H1 (cell line): ENCODE data around the gene ABCG1. TPM values are rescaled to one million over a fixed set of nuclear protein-coding genes. Genes with fewer than 3 reads are reported as not detected.

Source experiments
- CTCF ChIA-PET: fragments of 300-600 bp; sonication (Branson Sonifier 250); formaldehyde crosslinking; loops from one replicate; lab custom pipeline; 2021; ENCODE audit not compliant: partially characterized antibody; lab: Charles Lee
- POLR2A ChIA-PET: fragments of 300-600 bp; sonication (Branson Sonifier 250); formaldehyde crosslinking; loops from one replicate; lab custom pipeline; 2021; ENCODE audit warnings: inconsistent platforms; ENCODE audit not compliant: partially characterized antibody; lab: Charles Lee
- DNase-seq, 2 experiments: peaks; one replicate each; pipeline versions ENCODE4 v3.0.0 to v3.0.0-alpha.2; 2010 to 2022; ENCODE audit warnings: low spot score in 2 of 2, low read depth in 1 of 2, mixed read lengths in 1 of 2
- FAIRE-seq: peaks from 2 replicates; lab custom pipeline; 2011; peaks lifted over from hg19 to GRCh38; lab: Jason Lieb, UNC
- H2AFZ ChIP-seq: 2 replicates; pipeline ENCODE4 v1.8.1; 2012; ENCODE audit warnings: low read length, inconsistent platforms
- H2AK5ac ChIP-seq: 2 replicates; pipeline ENCODE4 v1.6.1; 2013; ENCODE audit warnings: low read depth, low read length
- H2BK120ac ChIP-seq: replicated peaks from 2 replicates; pipeline ENCODE3; 2013; ENCODE audit warnings: low read depth, low read length, inconsistent platforms
- H2BK12ac ChIP-seq: 2 replicates; pipeline ENCODE4 v1.6.1; 2013; ENCODE audit warnings: low read depth, low read length
- H2BK15ac ChIP-seq: 2 replicates; pipeline ENCODE4 v1.6.1; 2013; ENCODE audit warnings: low read length
- H2BK20ac ChIP-seq: 2 replicates; pipeline ENCODE4 v1.6.1; 2013; ENCODE audit warnings: low read length
- H2BK5ac ChIP-seq: 2 replicates; pipeline ENCODE4 v1.6.1; 2013; ENCODE audit warnings: low read depth, low read length
- H3K14ac ChIP-seq: 2 replicates; pipeline ENCODE4 v1.6.1; 2013; ENCODE audit warnings: inconsistent platforms; ENCODE audit not compliant: insufficient read length
- H3K18ac ChIP-seq: 2 replicates; pipeline ENCODE4 v1.6.1; 2013; ENCODE audit warnings: low read length; ENCODE audit errors: extremely low read depth
- H3K23ac ChIP-seq: 2 replicates; pipeline ENCODE4 v1.6.1; 2013; ENCODE audit warnings: inconsistent platforms; ENCODE audit not compliant: insufficient read length
- H3K23me2 ChIP-seq: 2 replicates; pipeline ENCODE4 v1.6.1; 2013; ENCODE audit warnings: low read depth, low read length
- H3K27ac ChIP-seq: 2 replicates; pipeline ENCODE4 v1.6.1; 2011; ENCODE audit warnings: low read depth, low read length, inconsistent platforms
- H3K27me3 ChIP-seq, 4 experiments: replicated peaks in 1 of 4; 1 replicate in 1 of 4; 2 replicates in 3 of 4; pipeline versions ENCODE4 v1.6.1 to v1.8.1; 2011 to 2013; ENCODE audit warnings: low read length in 3 of 4, mild to moderate bottlenecking in 3 of 4, inconsistent platforms in 2 of 4, mixed read lengths in 2 of 4, moderate library complexity in 1 of 4; ENCODE audit not compliant: control insufficient read depth in 3 of 4, insufficient read depth in 3 of 4; ENCODE audit errors: extremely low read depth in 1 of 4
- H3K36me3 ChIP-seq, 4 experiments: 2 replicates each; pipeline versions ENCODE4 v1.6.1 to v1.8.1; 2011 to 2013; ENCODE audit warnings: mild to moderate bottlenecking in 4 of 4, low read length in 3 of 4, moderate library complexity in 2 of 4, control low read depth in 1 of 4, inconsistent platforms in 1 of 4; ENCODE audit not compliant: insufficient read depth in 4 of 4, control insufficient read depth in 2 of 4
- H3K4ac ChIP-seq: replicated peaks from 2 replicates; pipeline ENCODE3; 2013; ENCODE audit warnings: low read length, low read depth, mixed read lengths, inconsistent platforms; ENCODE audit not compliant: insufficient read length
- H3K4me1 ChIP-seq, 4 experiments: replicated peaks in 1 of 4; 1 replicate in 1 of 4; 2 replicates in 3 of 4; pipeline versions ENCODE4 v1.6.1 to v1.8.1; 2011 to 2013; ENCODE audit warnings: low read length in 3 of 4, inconsistent platforms in 2 of 4, mixed read lengths in 1 of 4; ENCODE audit not compliant: insufficient read depth in 4 of 4, control insufficient read depth in 3 of 4
- H3K4me2 ChIP-seq, 2 experiments: 2 replicates each; pipeline versions ENCODE4 v1.6.1 to v1.8.1; 2011 to 2013; ENCODE audit warnings: low read depth in 2 of 2, low read length in 2 of 2, control low read depth in 1 of 2, inconsistent platforms in 1 of 2, mild to moderate bottlenecking in 1 of 2; ENCODE audit not compliant: insufficient read depth in 1 of 2
- H3K4me3 ChIP-seq, 4 experiments: fragments of 200-600, 300-600 bp in 1 of 4; sonication (generic), shearing (Covaris generic), sonication (Bioruptor Twin) in 1 of 4; 2 replicates each; pipeline versions ENCODE4 v1.5.1 to v1.8.1; 2011 to 2016; ENCODE audit warnings: low read length in 4 of 4, low read depth in 3 of 4, control low read depth in 2 of 4, inconsistent platforms in 2 of 4, mild to moderate bottlenecking in 2 of 4, mixed read lengths in 1 of 4, moderate library complexity in 1 of 4; ENCODE audit not compliant: insufficient read depth in 2 of 4; ENCODE audit errors: extremely low read depth in 1 of 4
- H3K56ac ChIP-seq: replicated peaks from 2 replicates; pipeline ENCODE3; 2013; ENCODE audit warnings: low read depth, mild to moderate bottlenecking, mixed read lengths, low read length, inconsistent platforms; ENCODE audit not compliant: insufficient read length
- H3K79me1 ChIP-seq: 2 replicates; pipeline ENCODE4 v1.6.1; 2013; ENCODE audit warnings: low read depth, low read length, control low read depth
- H3K79me2 ChIP-seq, 2 experiments: 2 replicates each; pipeline versions ENCODE4 v1.6.1 to v1.8.1; 2012 to 2013; ENCODE audit warnings: low read length in 2 of 2, mild to moderate bottlenecking in 2 of 2, inconsistent platforms in 1 of 2; ENCODE audit not compliant: insufficient read depth in 2 of 2, control insufficient read depth in 1 of 2
- H3K9ac ChIP-seq, 4 experiments: replicated peaks in 1 of 4; 1 replicate in 1 of 4; 2 replicates in 3 of 4; pipeline versions ENCODE4 v1.6.1 to v1.8.1; 2011 to 2013; ENCODE audit warnings: low read depth in 3 of 4, low read length in 3 of 4, control low read depth in 2 of 4, mild to moderate bottlenecking in 2 of 4, moderate library complexity in 2 of 4, inconsistent platforms in 1 of 4; ENCODE audit errors: extremely low read depth in 1 of 4
- H3K9me3 ChIP-seq, 2 experiments: 2 replicates each; pipeline versions ENCODE4 v1.6.1 to v1.8.1; 2012 to 2013; ENCODE audit warnings: mild to moderate bottlenecking in 2 of 2, moderate library complexity in 2 of 2, control low read depth in 1 of 2, inconsistent platforms in 1 of 2, low read depth in 1 of 2, low read length in 1 of 2, mixed read lengths in 1 of 2; ENCODE audit not compliant: insufficient read depth in 2 of 2
- H4K20me1 ChIP-seq, 2 experiments: replicated peaks in 1 of 2; 2 replicates each; pipeline versions ENCODE3 to v1.8.1; 2011 to 2013; ENCODE audit warnings: inconsistent platforms in 2 of 2, low read length in 2 of 2, mild to moderate bottlenecking in 1 of 2; ENCODE audit not compliant: insufficient read depth in 2 of 2, control insufficient read depth in 1 of 2
- H4K5ac ChIP-seq: 2 replicates; pipeline ENCODE4 v1.6.1; 2013; ENCODE audit warnings: low read length, low read depth, mixed read lengths, inconsistent platforms; ENCODE audit not compliant: insufficient read length
- H4K8ac ChIP-seq: 2 replicates; pipeline ENCODE4 v1.8.0; 2013; ENCODE audit warnings: mild to moderate bottlenecking, moderate library complexity, low read length, inconsistent platforms; ENCODE audit not compliant: insufficient read depth; ENCODE audit errors: extremely low read depth
- H4K91ac ChIP-seq: replicated peaks from 2 replicates; pipeline ENCODE3; 2013; ENCODE audit warnings: low read length, mixed read lengths, inconsistent platforms; ENCODE audit not compliant: insufficient read length
- BRCA1 ChIP-seq: IDR thresholded peaks from 2 replicates; pipeline ENCODE4 v1.6.1; 2012; ENCODE audit warnings: low read depth, low read length, improper control_type of control experiment
- CBX8 ChIP-seq: fragments of 300-800, 300-1000 bp; sonication (generic); IDR thresholded peaks from 2 replicates; pipeline ENCODE4 v1.7.1; 2016; ENCODE audit warnings: low read depth, low read length, borderline replicate concordance
- CEBPB ChIP-seq: IDR thresholded peaks from 2 replicates; pipeline ENCODE4 v1.6.1; 2012; ENCODE audit warnings: low read depth, low read length
- CHD1 ChIP-seq: IDR thresholded peaks from 2 replicates; pipeline ENCODE4 v1.6.1; 2012; ENCODE audit warnings: low read depth, low read length, improper control_type of control experiment
- EZH2 ChIP-seq: fragments of 200-600 bp; sonication (generic); IDR thresholded peaks from 2 replicates; pipeline ENCODE4 v1.7.1; 2012; ENCODE audit warnings: low read depth, mild to moderate bottlenecking, moderate library complexity, low read length, inconsistent platforms; ENCODE audit not compliant: severe bottlenecking
- JUN ChIP-seq: IDR thresholded peaks from 2 replicates; pipeline ENCODE4 v1.6.1; 2011; ENCODE audit warnings: low read depth, mild to moderate bottlenecking, improper control_type of control experiment, low read length
- KDM5A ChIP-seq: fragments of 200-600 bp; IDR thresholded peaks from 2 replicates; pipeline ENCODE4 v1.7.1; 2012; ENCODE audit warnings: mild to moderate bottlenecking, low read length, inconsistent platforms, mixed read lengths
- PHF8 ChIP-seq: fragments of 200-600 bp; sonication (generic); conservative IDR thresholded peaks from 2 replicates; pipeline ENCODE4 v1.7.1; 2012; ENCODE audit warnings: low read depth, mild to moderate bottlenecking, inconsistent platforms, low read length, moderate library complexity
- POU5F1 ChIP-seq: IDR thresholded peaks from 2 replicates; pipeline ENCODE4 v1.6.1; 2011; ENCODE audit warnings: low read depth, mild to moderate bottlenecking, low read length, moderate library complexity
- RAD21 ChIP-seq, 2 experiments: IDR thresholded peaks in 1 of 2; conservative IDR thresholded peaks in 1 of 2; 2 replicates each; pipeline ENCODE4 v1.6.1; 2011; ENCODE audit warnings: low read depth in 2 of 2, low read length in 2 of 2, improper control_type of control experiment in 1 of 2, inconsistent platforms in 1 of 2, mild to moderate bottlenecking in 1 of 2, moderate library complexity in 1 of 2
- RNF2 ChIP-seq: fragments of 200-900, 300-1000 bp; sonication (generic); IDR thresholded peaks from 2 replicates; pipeline ENCODE4 v1.7.1; 2016; ENCODE audit warnings: borderline replicate concordance, low read depth, mild to moderate bottlenecking, antibody characterized with exemption, low read length; ENCODE audit not compliant: poor library complexity, severe bottlenecking; ENCODE audit errors: missing control alignments
- WGBS, 2 experiments: shearing (Covaris generic) in 1 of 2; methylation state at CpG; one replicate each; pipeline versions ENCODE4 v1.1.6 to v1.1.7; 2013 to 2015; ENCODE audit warnings: low lambda C conversion rate in 2 of 2, mixed read lengths in 2 of 2, inconsistent platforms in 1 of 2, low coverage in 1 of 2, missing lambda C conversion rate in 1 of 2; ENCODE audit not compliant: insufficient replicate concordance in 2 of 2, insufficient coverage in 1 of 2, insufficient read length in 1 of 2; ENCODE audit errors: extremely low coverage in 1 of 2, missing lambda C conversion rate in 1 of 2; 5-methylcytosine and 5-hydroxymethylcytosine counted together
- polyA plus RNA-seq, 7 experiments: library from polyadenylated mRNA; depleted of rRNA in 3 of 7; stranded (reverse) in 5 of 7; unstranded in 2 of 7; fragments of >200 nt in 5 of 7; fragments of 200-250 nt in 2 of 7; gene quantifications; 1 replicate in 5 of 7; 2 replicates in 1 of 7; 4 replicates in 1 of 7; pipeline versions ENCODE4 v1.2.1 to v1.2.3, GENCODE V29; 2011 to 2013; ENCODE audit warnings: missing spikeins in 2 of 7, mixed read lengths in 2 of 7
- total RNA-seq: library from RNA; stranded (reverse); fragmentation: NEBNext Ultra II Directional; extraction: Animal tissue kit (Norgen Biotek cat#: 25700); gene quantifications from 2 replicates; pipeline ENCODE4 v1.2.1, GENCODE V29; 2021
- TF ChIP-seq, protein P1 (sequence below): IDR thresholded peaks from 2 replicates; pipeline ENCODE4 v1.6.1; 2011; ENCODE audit warnings: low read depth, mild to moderate bottlenecking, low read length; ENCODE audit not compliant: insufficient read depth

The ABCG1 gene
- total and polyA plus RNA-seq, 2 of the 8 experiments (the other 6 are each of a cell fraction or from before 2014, with no cell fraction given): 2.1 to 4.0 TPM

DNA sequence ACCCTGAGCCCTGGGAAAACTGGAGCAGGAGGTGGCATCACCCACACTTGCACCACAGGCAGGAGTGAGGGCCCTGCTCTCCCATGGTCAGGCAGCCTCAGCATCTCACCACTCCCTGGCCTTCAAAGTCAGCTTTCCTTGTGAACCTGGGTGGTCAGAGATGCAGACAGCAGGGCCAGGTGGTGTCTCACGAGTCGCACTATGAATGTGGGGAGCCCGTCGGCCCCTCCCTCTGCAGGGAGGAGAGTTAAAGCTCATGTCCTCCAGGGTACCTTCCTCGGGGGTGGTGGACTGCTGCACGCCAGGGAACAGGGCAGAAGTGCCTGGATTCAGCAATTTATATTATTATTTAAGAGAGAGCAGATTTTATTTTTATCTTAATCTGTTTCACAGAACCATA lies 24.1 kb downstream of the ABCG1 start:
- H2BK120ac ChIP-seq: no peak overlapping the region
- no peak overlapping the region for H4K91ac ChIP-seq
- ChIA-PET CTCF (interaction anchor here (0.7 to 7.7 kb wide), 4 partner anchors 10 to 17 kb away, joined by 3 to 65 read pairs (median 13); no protein-coding TSS in a partner anchor), POLR2A (interaction anchor here (2.1 kb wide), 1 partner anchor 8 kb away, joined by 4 read pairs; no protein-coding TSS in a partner anchor)
- no peak overlapping the region for H2BK20ac ChIP-seq
- no peaks in the 10 kb centered on the region for H3K79me2 ChIP-seq
- no peak overlapping the region for H3K56ac ChIP-seq
- H3K9me3 ChIP-seq: no peaks in the 10 kb centered on the region
- DNase-seq (no peak), FAIRE-seq (no peak)
- no peak overlapping the region for H3K4ac ChIP-seq
- no peak overlapping the region for H2BK12ac ChIP-seq
- no peak overlapping the region for H3K9ac ChIP-seq
- no peak overlapping the region for H2AK5ac ChIP-seq
- no peak overlapping the region for H3K27ac ChIP-seq
- H3K4me2 ChIP-seq: no peak overlapping the region
- H3K23ac ChIP-seq: no peak overlapping the region
- H2BK5ac ChIP-seq: no peak overlapping the region
- no peak overlapping the region for H3K4me3 ChIP-seq
- H3K36me3 ChIP-seq: no peaks in the 10 kb centered on the region
- peaks cover 0 to 4% (median 0%) of the 10 kb centered on the region in 4 experiments; a peak in 2 of 7 replicates for H3K4me1 ChIP-seq
- H4K8ac ChIP-seq: no peak overlapping the region
- H3K18ac ChIP-seq: no peak overlapping the region
- no peak overlapping the region for H2BK15ac ChIP-seq
- WGBS, 2 experiments: 94% methylated on average over 5 of the region's 6 CpGs; no CpG with 5 or more reads in 1 of the 2 experiments
- H3K14ac ChIP-seq: no peak overlapping the region
- H3K79me1 ChIP-seq: no peaks in the 10 kb centered on the region
- no peak overlapping the region for H2AFZ ChIP-seq
- no peaks in the 10 kb centered on the region for H3K23me2 ChIP-seq
- no peaks in the 10 kb centered on the region for H4K20me1 ChIP-seq
- no peak overlapping the region for H4K5ac ChIP-seq
- H3K27me3 ChIP-seq: 0 out of 7 replicates have a peak, but pooled peaks cover 0 to 5% (median 0%) of the 10 kb centered on the region in 4 experiments
- no peak for TF ChIP-seq BRCA1
- TF ChIP-seq EZH2: no peak
- no peak for TF ChIP-seq POU5F1
- TF ChIP-seq PHF8: no peak
- TF ChIP-seq, protein P1, sequence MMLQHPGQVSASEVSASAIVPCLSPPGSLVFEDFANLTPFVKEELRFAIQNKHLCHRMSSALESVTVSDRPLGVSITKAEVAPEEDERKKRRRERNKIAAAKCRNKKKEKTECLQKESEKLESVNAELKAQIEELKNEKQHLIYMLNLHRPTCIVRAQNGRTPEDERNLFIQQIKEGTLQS: no peak
- no peak for TF ChIP-seq CBX8
- no peak for TF ChIP-seq KDM5A
- TF ChIP-seq RNF2: no peak
- TF ChIP-seq RAD21 (IDR thresholded peaks at IDR 0.05 in 1 of 2, conservative IDR thresholded peaks at IDR 0.05 in 1 of 2; ENCODE audit: low read depth in 2 of 2, low read length in 2 of 2): no peak
- TF ChIP-seq CHD1: no peak
- no peak for TF ChIP-seq JUN
- no peak for TF ChIP-seq CEBPB
